Thyroid gland (tissue), 4 donors: Measurements from ENCODE around the gene RNF34. TPM values are rescaled to one million over a fixed set of nuclear protein-coding genes. Genes with fewer than 3 reads are reported as not detected.

Source experiments
- DNase-seq, 2 donors: peaks; one replicate each; pipeline ENCODE4 v3.0.0-alpha.2; 2019
- H3K27ac ChIP-seq, 3 donors: fragments of 200-600 bp; sonication (generic); 1 replicate in 2 of 3; 2 replicates in 1 of 3; pipeline ENCODE4 v1.5.1; 2016 to 2019; ENCODE audit warnings: mild to moderate bottlenecking in 1 of 3, moderate library complexity in 1 of 3
- H3K27me3 ChIP-seq: fragments of 200-600 bp; sonication (generic); one replicate; pipeline ENCODE4 v1.5.1; 2019
- H3K36me3 ChIP-seq, 2 donors: fragments of 200-600 bp; sonication (generic); one replicate each; pipeline ENCODE4 v1.5.1; 2016 to 2019
- H3K4me1 ChIP-seq, 2 donors: fragments of 200-600 bp; sonication (generic); one replicate each; pipeline ENCODE4 v1.5.1; 2017 to 2019
- H3K4me3 ChIP-seq, 3 donors: fragments of 200-600 bp; sonication (generic); replicated peaks in 1 of 3; 1 replicate in 2 of 3; 2 replicates in 1 of 3; pipeline ENCODE4 v1.5.1; 2016; ENCODE audit warnings: mild to moderate bottlenecking in 1 of 3
- H3K9me3 ChIP-seq: fragments of 200-600 bp; sonication (generic); one replicate; pipeline ENCODE4 v1.5.1; 2017
- POLR2A ChIP-seq, 2 donors: fragments of 450-650 bp; IDR thresholded peaks; one replicate each; pipeline ENCODE4 v1.6.1; 2017; ENCODE audit warnings: antibody characterized with exemption in 2 of 2, mild to moderate bottlenecking in 2 of 2, moderate library complexity in 1 of 2
- WGBS, 2 donors: methylation state at CpG; one replicate each; pipeline ENCODE4 v1.1.5; 2017; 5-methylcytosine and 5-hydroxymethylcytosine counted together
- intact Hi-C: fragments of 100-400 bp; cut with DNase I; formaldehyde crosslinking; loops from one replicate; pipeline ENCODE4 v1.15.1; 2023
- total RNA-seq, 4 donors: library from RNA; depleted of rRNA; stranded (reverse); fragments of >200 nt; gene quantifications; one replicate each; pipeline ENCODE4 v1.2.3, GENCODE V29; 2016
- TF ChIP-seq, protein P1 (sequence below), 6 experiments: fragments of 200-600 bp in 3 of 6; fragments of 450-650 bp in 3 of 6; sonication (generic) in 3 of 6; IDR thresholded peaks; one replicate each; pipeline ENCODE4 v1.5.1; 2016 to 2019; ENCODE audit warnings: antibody characterized with exemption in 6 of 6, mild to moderate bottlenecking in 2 of 6, inconsistent platforms in 1 of 6, moderate library complexity in 1 of 6

Gene RNF34
- total RNA-seq, 4 donors from 2014 or later, result 38.7 to 64.0 (median 55.4) TPM

DNA sequence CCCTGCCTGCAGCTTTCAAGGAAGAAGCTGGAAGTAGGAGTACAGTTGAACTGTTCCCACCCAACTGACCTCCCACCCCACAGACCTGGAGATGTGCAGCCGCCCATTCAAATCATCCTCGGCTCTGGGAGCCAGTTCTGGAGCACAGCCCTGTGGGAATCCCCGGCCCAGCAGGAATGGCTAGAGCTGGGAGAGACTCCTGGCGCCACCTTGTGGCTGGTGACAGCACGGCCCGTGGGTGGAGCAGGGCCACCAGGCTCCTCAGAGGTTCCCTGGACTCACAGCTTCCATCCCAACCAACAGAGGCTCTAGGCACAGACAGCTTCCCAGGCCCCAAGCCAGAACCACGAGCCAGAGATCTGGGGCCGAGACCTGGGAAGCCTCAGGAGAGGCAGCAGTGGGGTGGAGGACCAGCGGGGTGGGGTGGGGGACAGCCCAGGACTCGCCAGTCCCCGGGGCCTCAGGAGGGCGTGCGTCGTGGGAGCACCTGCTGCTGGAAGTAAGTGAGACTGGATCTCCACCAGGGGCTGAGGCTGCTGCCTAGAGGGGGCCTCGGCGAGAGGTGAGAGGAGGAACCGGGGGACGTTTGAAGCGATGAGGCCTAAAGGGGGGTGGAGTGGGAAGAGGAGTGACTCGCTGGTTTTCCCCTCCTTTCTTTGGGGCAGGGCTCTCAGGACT lies 43.4 kb downstream of the RNF34 start:
- DNase-seq, result peak; percentile 79 to 82
- TF ChIP-seq, protein P1, sequence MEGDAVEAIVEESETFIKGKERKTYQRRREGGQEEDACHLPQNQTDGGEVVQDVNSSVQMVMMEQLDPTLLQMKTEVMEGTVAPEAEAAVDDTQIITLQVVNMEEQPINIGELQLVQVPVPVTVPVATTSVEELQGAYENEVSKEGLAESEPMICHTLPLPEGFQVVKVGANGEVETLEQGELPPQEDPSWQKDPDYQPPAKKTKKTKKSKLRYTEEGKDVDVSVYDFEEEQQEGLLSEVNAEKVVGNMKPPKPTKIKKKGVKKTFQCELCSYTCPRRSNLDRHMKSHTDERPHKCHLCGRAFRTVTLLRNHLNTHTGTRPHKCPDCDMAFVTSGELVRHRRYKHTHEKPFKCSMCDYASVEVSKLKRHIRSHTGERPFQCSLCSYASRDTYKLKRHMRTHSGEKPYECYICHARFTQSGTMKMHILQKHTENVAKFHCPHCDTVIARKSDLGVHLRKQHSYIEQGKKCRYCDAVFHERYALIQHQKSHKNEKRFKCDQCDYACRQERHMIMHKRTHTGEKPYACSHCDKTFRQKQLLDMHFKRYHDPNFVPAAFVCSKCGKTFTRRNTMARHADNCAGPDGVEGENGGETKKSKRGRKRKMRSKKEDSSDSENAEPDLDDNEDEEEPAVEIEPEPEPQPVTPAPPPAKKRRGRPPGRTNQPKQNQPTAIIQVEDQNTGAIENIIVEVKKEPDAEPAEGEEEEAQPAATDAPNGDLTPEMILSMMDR (IDR thresholded peaks at IDR 0.05), result peak; percentile 54 to 95 (median 72)
- TF ChIP-seq POLR2A (IDR thresholded peaks at IDR 0.05), result no peak
- peaks cover 14 to 20% of the 10 kb centered on the region in 2 donors for H3K36me3 ChIP-seq
- intact Hi-C loops, result loop anchor here (5.0 kb wide), 1 partner anchor 111 kb away; no protein-coding TSS in a partner anchor
- 66 to 73% methylated on average over 6 to 15 of the region's 20 CpGs for whole genome bisulfite sequencing, 2 donors
- H3K4me1 ChIP-seq, result peaks cover 0 to 6% of the 10 kb centered on the region in 2 donors
- no peak overlapping the region for H3K4me3 ChIP-seq
- H3K27ac ChIP-seq, result no peak overlapping the region
- no peaks in the 10 kb centered on the region for H3K27me3 ChIP-seq
- no peaks in the 10 kb centered on the region for H3K9me3 ChIP-seq

DNA sequence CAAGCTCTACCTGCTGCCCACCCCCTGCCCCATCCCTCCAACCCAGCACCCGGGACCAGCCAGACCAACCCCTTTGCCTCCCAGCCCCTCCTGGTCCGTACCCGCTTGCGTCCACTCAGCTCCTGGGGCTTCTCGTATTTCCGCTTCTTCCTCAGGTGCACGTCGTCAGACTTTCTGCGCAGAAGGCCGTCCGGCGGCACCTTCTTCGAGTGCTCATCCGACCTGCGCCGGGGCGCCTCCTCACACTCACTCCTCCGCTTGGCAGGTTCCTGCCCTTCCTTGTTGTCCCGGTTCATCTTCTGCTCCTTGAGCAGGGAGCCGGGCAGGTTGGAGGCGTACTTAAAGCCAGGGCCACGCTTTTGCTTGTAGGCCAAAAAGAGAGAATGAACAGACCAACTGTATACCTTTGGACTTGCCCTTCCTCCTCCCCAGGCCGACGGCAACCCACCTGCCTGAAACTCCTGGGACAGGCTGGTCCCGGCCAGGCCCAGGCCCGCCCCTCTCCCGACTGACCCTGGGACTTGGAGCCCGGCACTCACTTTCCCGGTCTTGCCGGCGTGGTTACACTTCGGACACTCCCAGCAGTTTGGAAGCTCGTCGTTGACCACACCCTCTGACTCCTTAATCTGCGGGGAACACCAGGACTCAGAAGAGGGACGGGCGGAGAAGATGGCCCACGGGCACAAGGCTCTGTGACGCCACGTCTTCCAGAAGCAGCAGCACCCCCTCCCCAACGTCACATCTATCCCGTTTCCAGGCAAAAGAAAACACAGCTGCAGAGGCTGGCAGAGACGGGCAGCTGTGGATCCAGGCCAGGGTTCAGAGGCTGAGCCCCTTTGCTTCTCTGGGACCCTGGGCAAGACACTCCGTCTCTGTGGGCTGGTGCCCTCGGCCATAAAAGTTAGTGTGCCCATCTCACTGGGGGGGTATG lies 44.3 kb downstream of the RNF34 start:
- H3K27me3 ChIP-seq, result no peaks in the 10 kb centered on the region
- H3K4me1 ChIP-seq, result peaks cover 8 to 13% of the 10 kb centered on the region in 2 donors
- TF ChIP-seq, protein P1 (IDR thresholded peaks at IDR 0.05), result no peak
- no peak for TF ChIP-seq POLR2A (IDR thresholded peaks at IDR 0.05)
- intact Hi-C loops, result loop anchor here (5.0 kb wide), 1 partner anchor 112 kb away; no protein-coding TSS in a partner anchor
- H3K36me3 ChIP-seq, result peaks cover 14 to 20% of the 10 kb centered on the region in 2 donors
- no peak for DNase-seq
- 91 to 92% methylated on average over 45 of the region's 45 CpGs for WGBS, 2 donors
- H3K9me3 ChIP-seq, result no peaks in the 10 kb centered on the region
- no peak overlapping the region for H3K27ac ChIP-seq
- no peak overlapping the region for H3K4me3 ChIP-seq

DNA sequence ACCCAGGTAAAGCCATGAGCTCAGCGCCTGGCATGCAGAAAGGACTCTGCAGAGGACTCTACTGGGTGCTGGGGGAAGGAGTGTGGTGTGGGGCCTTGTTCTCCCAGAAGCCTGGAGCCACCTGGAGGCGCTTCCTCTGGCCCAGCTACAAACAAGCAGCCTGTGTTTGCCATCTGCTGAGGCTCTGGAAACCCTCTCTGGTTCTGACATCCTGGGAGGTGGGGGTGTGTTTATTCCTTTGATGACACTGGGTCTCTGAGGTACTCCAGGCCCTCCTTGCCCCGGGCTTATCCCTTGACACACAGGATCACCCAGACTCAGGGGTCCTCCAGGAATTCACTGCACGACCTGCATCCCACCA lies 44.9 kb downstream of the RNF34 start:
- Histone ChIP-seq H3K4me3 (no peak overlapping the region), H3K9me3 (no peaks in the 10 kb centered on the region), H3K4me1 (peaks cover 11 to 13% of the 10 kb centered on the region in 2 donors), H3K27me3 (no peaks in the 10 kb centered on the region), H3K36me3 (peaks cover 10 to 20% of the 10 kb centered on the region in 2 donors), H3K27ac (no peak overlapping the region)
- intact Hi-C loops, result loop anchor here (5.0 kb wide), 1 partner anchor 113 kb away; no protein-coding TSS in a partner anchor
- WGBS, 2 donors, result 96 to 100% methylated on average over 4 of the region's 4 CpGs
- TF ChIP-seq POLR2A (IDR thresholded peaks at IDR 0.05), result no peak
- TF ChIP-seq, protein P1 (IDR thresholded peaks at IDR 0.05), result no peak
- no peak for DNase-seq

DNA sequence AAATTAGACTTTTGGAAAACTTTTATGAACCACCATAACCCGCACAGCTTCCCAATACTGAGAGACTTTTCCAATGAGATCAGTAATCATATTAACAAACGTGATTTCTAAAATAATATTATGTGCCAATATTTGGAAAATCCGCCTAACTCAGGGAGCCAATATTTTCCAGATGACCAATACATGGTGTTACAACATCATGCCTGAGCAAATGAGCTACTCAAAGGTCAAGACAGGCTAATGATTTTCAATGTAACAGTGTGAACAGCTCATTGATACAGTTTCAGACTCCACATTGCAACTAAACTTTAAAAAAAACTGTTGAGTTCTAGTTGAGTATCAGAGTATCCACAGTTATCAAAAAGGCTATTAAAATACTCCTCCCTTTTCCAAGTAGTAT lies 46.8 kb downstream of the RNF34 start:
- Histone ChIP-seq H3K9me3 (no peaks in the 10 kb centered on the region), H3K36me3 (peaks cover 3 to 9% of the 10 kb centered on the region in 2 donors), H3K27me3 (no peaks in the 10 kb centered on the region), H3K27ac (no peak overlapping the region), H3K4me1 (peaks cover 11 to 13% of the 10 kb centered on the region in 2 donors), H3K4me3 (no peak overlapping the region)
- no peak for DNase-seq
- WGBS, 2 donors, result 93 to 97% methylated on average over 3 of the region's 3 CpGs
- intact Hi-C loops, result no loop called here
- TF ChIP-seq, protein P1 (IDR thresholded peaks at IDR 0.05), result no peak
- TF ChIP-seq POLR2A (IDR thresholded peaks at IDR 0.05), result no peak
